Psoas muscle (tissue), 8 donors: ENCODE measurements around the gene NFATC2IP. TPM values are rescaled to one million over a fixed set of nuclear protein-coding genes. Genes with fewer than 3 reads are reported as not detected.

Experiments
- ATAC-seq, 4 donors: fragments of 200-7000 bp; cut with Tn5 transposase; one replicate each; pipeline ENCODE4 v1.9.1; 2020; ENCODE audit warnings: moderate library complexity in 3 of 4, mild to moderate bottlenecking in 2 of 4
- DNase-seq, 2 donors: peaks; one replicate each; pipeline ENCODE4 v3.0.0-alpha.2; 2020
- H3K27ac ChIP-seq: fragments of 200-600 bp; one replicate; pipeline ENCODE4 v1.8.0; 2022
- H3K27me3 ChIP-seq, 3 donors: fragments of 200-600 bp in 1 of 3; one replicate each; pipeline versions ENCODE4 v1.6.1 to v1.8.0; 2013 to 2022; ENCODE audit warnings: low read length in 2 of 3, mild to moderate bottlenecking in 2 of 3, moderate library complexity in 1 of 3; ENCODE audit not compliant: insufficient read depth in 3 of 3
- H3K36me3 ChIP-seq, 2 donors: fragments of 200-600 bp in 1 of 2; one replicate each; pipeline versions ENCODE4 v1.6.1 to v1.8.0; 2013 to 2022; ENCODE audit warnings: low read depth in 1 of 2, mild to moderate bottlenecking in 1 of 2, moderate library complexity in 1 of 2; ENCODE audit not compliant: insufficient read depth in 1 of 2
- H3K4me1 ChIP-seq: fragments of 200-600 bp; one replicate; pipeline ENCODE4 v1.8.0; 2022
- H3K4me3 ChIP-seq: fragments of 200-600 bp; one replicate; pipeline ENCODE4 v1.8.0; 2022; ENCODE audit warnings: mild to moderate bottlenecking
- H3K9me3 ChIP-seq: fragments of 200-600 bp; one replicate; pipeline ENCODE4 v1.8.0; 2022
- WGBS, 3 donors: extraction: QIAGEN DNeasy Blood & Tissue Kit; methylation state at CpG; one replicate each; pipeline versions ENCODE4 v1.1.6 to v1.1.7; 2013; 5-methylcytosine and 5-hydroxymethylcytosine counted together
- intact Hi-C, 2 donors: fragments of 100-400 bp; cut with DNase I; formaldehyde crosslinking; loops; one replicate each; pipeline versions ENCODE4 v1.11.0 to v1.14.2; 2022
- polyA plus RNA-seq, 3 donors: library from polyadenylated mRNA; stranded (reverse); fragments of 200-250 nt; gene quantifications; one replicate each; pipeline ENCODE4 v1.2.3, GENCODE V29; 2013
- total RNA-seq, 4 donors: library from RNA; stranded (reverse); fragmentation: NEBNext Ultra II Directional in 2 of 4; extraction: Animal tissue kit (Norgen Biotek cat#: 25700) in 2 of 4; gene quantifications; one replicate each; pipeline versions ENCODE4 v1.2.1 to v1.2.4, GENCODE V29; 2021 to 2023
- TF ChIP-seq, protein P1 (sequence below): fragments of 200-600 bp; IDR thresholded peaks from one replicate; pipeline ENCODE4 v1.8.0; 2022; ENCODE audit warnings: antibody characterized with exemption
- donor health status: healthy with polysubstance abuse.
- donor health status: DM: no; HTN: no; CAD: no; lungs with moderate emphysema.
- donor health status: Bipolar disorder and iron deficiency.
- donor health status: healthy.
- donor health status: DM: yes; HTN: yes; CAD: no.
- donor health status: DM: no; HTN: no; CAD: no.
- donor health status: DM: no; HTN: no; CAD: no.
- donor health status: DM: yes; HTN: yes; CAD: no.

Gene NFATC2IP
- total and polyA plus RNA-seq, 7 donors: 10.6 to 20.4 (median 17.6) TPM

DNA sequence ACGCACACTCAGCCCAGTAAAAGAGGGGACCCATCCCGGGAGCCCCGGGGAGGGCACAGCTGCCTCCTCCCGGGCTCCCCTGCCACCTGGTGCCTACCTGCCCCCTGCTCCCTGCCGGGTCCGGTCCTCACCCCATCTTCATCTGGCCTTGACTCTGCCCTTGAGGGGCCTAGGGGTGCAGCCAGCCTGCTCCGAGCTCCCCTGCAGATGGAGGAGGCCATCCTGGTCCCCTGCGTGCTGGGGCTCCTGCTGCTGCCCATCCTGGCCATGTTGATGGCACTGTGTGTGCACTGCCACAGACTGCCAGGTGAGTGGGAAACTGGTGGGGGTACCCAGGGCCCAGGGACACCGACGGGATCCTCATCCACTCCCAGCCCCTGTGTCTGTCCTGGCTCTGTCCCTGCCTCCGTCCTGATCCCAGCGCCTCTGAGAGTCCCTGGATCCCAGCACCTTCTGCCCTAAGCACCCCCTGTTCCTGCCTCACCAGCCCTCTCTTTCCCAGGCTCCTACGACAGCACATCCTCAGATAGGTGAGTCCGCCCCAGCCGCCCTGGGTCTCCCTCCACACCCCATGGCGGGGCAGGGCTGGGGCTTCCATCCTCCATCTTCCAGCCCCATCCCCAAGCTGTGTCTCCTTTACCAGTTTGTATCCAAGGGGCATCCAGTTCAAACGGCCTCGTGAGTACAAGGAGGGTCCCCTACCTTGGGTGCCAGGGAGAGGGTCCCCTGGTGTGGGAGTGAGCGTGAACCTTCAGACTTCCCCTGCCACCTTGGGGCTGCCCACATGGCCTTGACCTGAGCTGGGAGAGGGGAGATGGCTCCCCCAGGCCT is 34.7 kb downstream of the NFATC2IP start:
- intact Hi-C loops: no loop called here
- H3K36me3 ChIP-seq: peaks cover 0 to 79% of the 10 kb centered on the region in 2 donors
- TF ChIP-seq, protein P1, sequence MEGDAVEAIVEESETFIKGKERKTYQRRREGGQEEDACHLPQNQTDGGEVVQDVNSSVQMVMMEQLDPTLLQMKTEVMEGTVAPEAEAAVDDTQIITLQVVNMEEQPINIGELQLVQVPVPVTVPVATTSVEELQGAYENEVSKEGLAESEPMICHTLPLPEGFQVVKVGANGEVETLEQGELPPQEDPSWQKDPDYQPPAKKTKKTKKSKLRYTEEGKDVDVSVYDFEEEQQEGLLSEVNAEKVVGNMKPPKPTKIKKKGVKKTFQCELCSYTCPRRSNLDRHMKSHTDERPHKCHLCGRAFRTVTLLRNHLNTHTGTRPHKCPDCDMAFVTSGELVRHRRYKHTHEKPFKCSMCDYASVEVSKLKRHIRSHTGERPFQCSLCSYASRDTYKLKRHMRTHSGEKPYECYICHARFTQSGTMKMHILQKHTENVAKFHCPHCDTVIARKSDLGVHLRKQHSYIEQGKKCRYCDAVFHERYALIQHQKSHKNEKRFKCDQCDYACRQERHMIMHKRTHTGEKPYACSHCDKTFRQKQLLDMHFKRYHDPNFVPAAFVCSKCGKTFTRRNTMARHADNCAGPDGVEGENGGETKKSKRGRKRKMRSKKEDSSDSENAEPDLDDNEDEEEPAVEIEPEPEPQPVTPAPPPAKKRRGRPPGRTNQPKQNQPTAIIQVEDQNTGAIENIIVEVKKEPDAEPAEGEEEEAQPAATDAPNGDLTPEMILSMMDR: no peak
- H3K27me3 ChIP-seq: no peaks in the 10 kb centered on the region
- 85 to 89% (median 85%) methylated on average over 16 to 19 of the region's 19 CpGs for WGBS, 3 donors
- no peaks in the 10 kb centered on the region for H3K4me1 ChIP-seq
- DNase-seq (no peak), ATAC-seq (peak in 2 of 4 donors; percentile 12 to 27)
- no peak overlapping the region for H3K27ac ChIP-seq
- peaks cover 7% of the 10 kb centered on the region for H3K9me3 ChIP-seq
- no peak overlapping the region for H3K4me3 ChIP-seq

DNA sequence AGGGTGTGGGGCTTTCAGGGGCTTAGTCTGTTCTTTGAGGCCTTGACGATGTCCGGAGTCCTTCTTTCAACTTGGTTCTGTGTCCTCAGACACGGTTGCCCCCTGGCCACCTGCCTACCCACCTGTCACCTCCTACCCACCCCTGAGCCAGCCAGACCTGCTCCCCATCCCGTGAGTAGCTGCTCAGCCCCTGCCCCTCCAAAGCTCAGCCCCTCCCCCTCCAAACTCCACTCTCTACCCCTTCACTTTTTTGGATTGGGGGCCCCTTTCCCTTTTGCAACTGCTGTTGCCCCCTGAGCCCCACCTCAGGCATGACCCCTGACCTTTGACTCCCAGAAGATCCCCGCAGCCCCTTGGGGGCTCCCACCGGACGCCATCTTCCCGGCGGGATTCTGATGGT is 35.3 kb downstream of the NFATC2IP start:
- WGBS, 3 donors: 86 to 92% (median 91%) methylated on average over 9 of the region's 9 CpGs
- Histone ChIP-seq H3K36me3 (peaks cover 0 to 73% of the 10 kb centered on the region in 2 donors), H3K27ac (no peak overlapping the region), H3K4me3 (no peak overlapping the region), H3K27me3 (no peaks in the 10 kb centered on the region), H3K9me3 (peaks cover 7% of the 10 kb centered on the region), H3K4me1 (no peaks in the 10 kb centered on the region)
- TF ChIP-seq, protein P1: no peak
- DNase-seq (no peak), ATAC-seq (no peak)
- intact Hi-C loops: no loop called here

DNA sequence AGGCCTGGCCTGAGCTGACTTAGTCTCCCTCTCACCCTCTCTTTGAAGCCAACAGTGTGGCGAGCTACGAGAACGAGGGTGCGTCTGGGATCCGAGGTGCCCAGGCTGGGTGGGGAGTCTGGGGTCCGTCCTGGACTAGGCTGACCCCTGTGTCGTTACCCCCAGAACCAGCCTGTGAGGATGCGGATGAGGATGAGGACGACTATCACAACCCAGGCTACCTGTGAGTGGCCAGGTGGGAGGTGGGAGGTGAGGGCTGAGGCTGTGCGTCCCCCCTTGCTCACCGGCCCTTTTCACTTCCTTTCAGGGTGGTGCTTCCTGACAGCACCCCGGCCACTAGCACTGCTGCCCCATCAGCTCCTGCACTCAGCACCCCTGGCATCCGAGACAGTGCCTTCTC is 35.8 kb downstream of the NFATC2IP start:
- Histone ChIP-seq H3K9me3 (peaks cover 7% of the 10 kb centered on the region), H3K27ac (no peak overlapping the region), H3K4me3 (no peak overlapping the region), H3K36me3 (peaks cover 0 to 68% of the 10 kb centered on the region in 2 donors), H3K4me1 (no peaks in the 10 kb centered on the region), H3K27me3 (no peaks in the 10 kb centered on the region)
- WGBS, 3 donors: 95 to 98% (median 95%) methylated on average over 13 of the region's 13 CpGs
- DNase-seq: no peak
- intact Hi-C loops: no loop called here
- no peak for ATAC-seq
- TF ChIP-seq, protein P1: no peak

DNA sequence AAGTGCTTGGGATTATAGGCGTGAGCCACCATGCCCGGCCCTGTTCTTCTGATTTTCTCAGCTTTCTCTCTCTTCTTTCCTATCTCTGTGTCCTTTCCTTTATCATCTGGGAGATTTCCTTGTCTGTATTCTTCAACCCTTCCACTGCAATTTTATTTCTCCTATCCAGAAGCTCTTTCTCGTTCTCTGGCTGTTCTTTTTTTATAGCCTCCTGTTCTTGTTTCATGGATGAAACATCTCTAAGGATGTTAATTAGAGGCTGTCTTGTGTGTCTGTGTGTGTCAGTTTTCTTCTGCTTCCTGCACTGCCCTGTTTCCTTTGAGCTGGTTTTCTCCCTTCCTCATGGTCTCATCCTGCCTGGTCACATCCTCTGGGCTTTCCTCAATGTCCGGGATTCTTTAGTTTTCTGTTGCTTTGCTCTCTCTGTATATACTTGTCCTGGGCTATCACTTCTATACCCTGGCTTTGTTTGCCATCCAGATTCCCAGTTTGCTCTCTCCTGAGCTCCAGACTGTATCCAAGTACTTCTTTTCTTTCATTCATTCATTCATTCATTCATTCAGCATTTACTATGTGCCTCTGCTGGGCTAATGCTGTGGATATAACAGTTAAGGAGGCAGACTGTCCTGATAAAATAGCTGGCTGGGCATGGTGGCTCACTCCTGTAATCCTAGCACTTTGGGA is 36.6 kb downstream of the NFATC2IP start:
- H3K36me3 ChIP-seq: peaks cover 0 to 60% of the 10 kb centered on the region in 2 donors

More for the DNA sequence above, 36.6 kb downstream of the NFATC2IP start:
- no peak for ATAC-seq
- intact Hi-C loops: no loop called here
- Histone ChIP-seq H3K4me1 (no peaks in the 10 kb centered on the region), H3K27me3 (no peaks in the 10 kb centered on the region), H3K27ac (no peak overlapping the region), H3K4me3 (no peak overlapping the region), H3K9me3 (peaks cover 7% of the 10 kb centered on the region)
- TF ChIP-seq, protein P1: no peak
- 98 to 99% (median 99%) methylated on average over 4 of the region's 4 CpGs for WGBS, 3 donors
- no peak for DNase-seq
